Anterior cingulate cortex (tissue), 58 donors: ENCODE measurements around the gene DNAJC12.
"Not testable (repeated sequence)": the region's sequence is repeated elsewhere in the genome, so short reads cannot be mapped to it uniquely, and the experiment has no call there.

Source experiments
- DNase-seq, 58 donors: peaks; one replicate each; lab custom pipeline; 2025; lab: John Stamatoyannopoulos, UW

DNAJC12 gene

GRCh38 chr10:67794909-67795460 is 43.0 kb downstream of the DNAJC12 start:
- no peak for DNase-seq

- no peak for DNase-seq
Observed at GRCh38 chr10:67794256-67794655, 43.7 kb downstream of the DNAJC12 start.

GRCh38 chr10:67793313-67793712 is 44.7 kb downstream of the DNAJC12 start:
- no peak for DNase-seq

- no peak for DNase-seq
Observed at GRCh38 chr10:67792653-67793052, 45.3 kb downstream of the DNAJC12 start.

GRCh38 chr10:67790534-67791408 is 47.2 kb downstream of the DNAJC12 start:
- DNase-seq, result no peak

- DNase-seq, result no peak
Observed at GRCh38 chr10:67789769-67790168, 48.2 kb downstream of the DNAJC12 start.

- peak in 9 of 58 donors; percentile 4 to 22 (median 7) for DNase-seq
Observed at GRCh38 chr10:67788028-67788886, 49.7 kb downstream of the DNAJC12 start.

- no peak for DNase-seq
Observed at GRCh38 chr10:67785098-67785497, 52.9 kb downstream of the DNAJC12 start.

- DNase-seq, result no peak
Observed at GRCh38 chr10:67784474-67784873, 53.5 kb downstream of the DNAJC12 start.

- no peak for DNase-seq
Observed at GRCh38 chr10:67783606-67784294, 54.2 kb downstream of the DNAJC12 start.

- DNase-seq, result no peak
Observed at GRCh38 chr10:67782530-67782929, 55.5 kb downstream of the DNAJC12 start.

GRCh38 chr10:67780759-67781538 is 57.0 kb downstream of the DNAJC12 start:
- no peak for DNase-seq

GRCh38 chr10:67780204-67780621 is 57.8 kb downstream of the DNAJC12 start:
- not testable (repeated sequence) for DNase-seq

- peak in 49 of 58 donors; percentile 3 to 85 (median 45) for DNase-seq
Observed at GRCh38 chr10:67779465-67780203, 58.4 kb downstream of the DNAJC12 start.

- no peak for DNase-seq
Observed at GRCh38 chr10:67776371-67776770, 61.6 kb downstream of the DNAJC12 start.

- no peak for DNase-seq
Observed at GRCh38 chr10:67775279-67775678, 62.7 kb downstream of the DNAJC12 start.

GRCh38 chr10:67772894-67773511 is 65.0 kb downstream of the DNAJC12 start:
- DNase-seq, result no peak

GRCh38 chr10:67772151-67772550 is 65.8 kb downstream of the DNAJC12 start:
- no peak for DNase-seq
